Measurements from ENCODE around the gene ZC3H10. TPM values are rescaled to one million over a fixed set of nuclear protein-coding genes. Genes with fewer than 3 reads are reported as not detected.

The ZC3H10 gene
- total and polyA plus RNA-seq, 2 of the 8 experiments (the other 6 are each of a cell fraction or from before 2014, with no cell fraction given): 4.0 to 11.2 TPM

GRCh38 chr12:56102683-56103065, 15.4 kb upstream of the ZC3H10 start:
- Histone ChIP-seq H3K23me2 (ENCODE audit: low read depth, low read length) (peaks cover 8% of the 10 kb centered on the region), H3K18ac (ENCODE audit: extremely low read depth, low read length) (no peak overlapping the region), H4K20me1 (replicated peaks in 1 of 2; ENCODE audit: control insufficient read depth in 1 of 2, insufficient read depth in 2 of 2, low read length in 2 of 2) (peaks cover 4 to 5% of the 10 kb centered on the region in 2 experiments), H4K5ac (ENCODE audit: insufficient read length, low read depth, low read length) (no peak overlapping the region), H3K4me3 (ENCODE audit: extremely low read depth in 1 of 4, insufficient read depth in 2 of 4, low read depth in 3 of 4, low read length in 4 of 4) (no peak overlapping the region), H3K79me2 (ENCODE audit: control insufficient read depth in 1 of 2, insufficient read depth in 2 of 2, low read length in 2 of 2) (peaks cover 21 to 31% of the 10 kb centered on the region in 2 experiments), H4K8ac (ENCODE audit: extremely low read depth, insufficient read depth, low read length) (no peak overlapping the region), H3K56ac (replicated peaks; ENCODE audit: insufficient read length, low read depth, low read length) (no peak overlapping the region), H3K27me3 (replicated peaks in 1 of 4; ENCODE audit: control insufficient read depth in 3 of 4, extremely low read depth in 1 of 4, insufficient read depth in 3 of 4, low read length in 3 of 4) (no peaks in the 10 kb centered on the region), H3K9me3 (ENCODE audit: insufficient read depth in 2 of 2, low read depth in 1 of 2, low read length in 1 of 2) (no peaks in the 10 kb centered on the region), H2BK5ac (ENCODE audit: low read depth, low read length) (no peak overlapping the region), H2BK120ac (replicated peaks; ENCODE audit: low read depth, low read length) (no peak overlapping the region), H3K27ac (ENCODE audit: low read depth, low read length) (no peak overlapping the region), H3K9ac (replicated peaks in 1 of 4; ENCODE audit: extremely low read depth in 1 of 4, low read depth in 3 of 4, low read length in 3 of 4) (no peak overlapping the region), H3K14ac (ENCODE audit: insufficient read length) (no peak overlapping the region), H2AFZ (ENCODE audit: low read length) (no peak overlapping the region), H2BK15ac (ENCODE audit: low read length) (no peak overlapping the region), H3K4me2 (ENCODE audit: insufficient read depth in 1 of 2, low read depth in 2 of 2, low read length in 2 of 2) (no peak overlapping the region; a peak in 1 of 4 replicates), H3K4ac (replicated peaks; ENCODE audit: insufficient read length, low read depth, low read length) (no peak overlapping the region), H3K23ac (ENCODE audit: insufficient read length) (no peak overlapping the region), H3K36me3 (ENCODE audit: control insufficient read depth in 2 of 4, insufficient read depth in 4 of 4, low read length in 3 of 4) (peaks cover 22 to 56% (median 43%) of the 10 kb centered on the region in 4 experiments), H3K4me1 (replicated peaks in 1 of 4; ENCODE audit: control insufficient read depth in 3 of 4, insufficient read depth in 4 of 4, low read length in 3 of 4) (peaks cover 0 to 9% (median 3%) of the 10 kb centered on the region in 4 experiments; a peak in 5 of 7 replicates), H4K91ac (replicated peaks; ENCODE audit: insufficient read length, low read length) (no peak overlapping the region), H3K79me1 (ENCODE audit: low read depth, low read length) (0 out of 2 replicates have a peak, but pooled peaks cover 2% of the 10 kb centered on the region), H2BK20ac (ENCODE audit: low read length) (no peak overlapping the region), H2BK12ac (ENCODE audit: low read depth, low read length) (no peak overlapping the region), H2AK5ac (ENCODE audit: low read depth, low read length) (no peak overlapping the region)
- 85% methylated on average over 1 of the region's 1 CpG; no CpG with 5 or more reads in 1 of the 2 experiments for WGBS, 2 experiments (ENCODE audit: extremely low coverage in 1 of 2, insufficient coverage in 1 of 2, insufficient read length in 1 of 2, insufficient replicate concordance in 2 of 2, low coverage in 1 of 2, low lambda C conversion rate in 2 of 2, missing lambda C conversion rate in 1 of 2)
- CTCF ChIA-PET (ENCODE audit: partially characterized antibody): interaction anchor here (1.1 to 7.2 kb wide), 8 partner anchors 8 to 107 kb away, joined by 3 to 34 read pairs (median 6); partner anchors contain the start of genes ERBB3, SMARCC2 and ZC3H10
- DNase-seq (ENCODE audit: low read depth in 1 of 2, low spot score in 2 of 2): no peak
- no peak for FAIRE-seq
- POLR2A ChIA-PET (ENCODE audit: partially characterized antibody): interaction anchor here (0.6 to 11.1 kb wide), 7 partner anchors 10 to 87 kb away, joined by 4 to 267 read pairs (median 35); partner anchors contain the start of genes ERBB3, MYL6, RPL41 and SMARCC2
- TF ChIP-seq RBBP5 (IDR thresholded peaks at IDR 0.05; ENCODE audit: borderline replicate concordance, low read depth, low read length) (no peak), ZNF274 (IDR thresholded peaks at IDR 0.05; ENCODE audit: borderline replicate concordance, extremely low read depth, low read length) (no peak), SP2 (IDR thresholded peaks at IDR 0.05; ENCODE audit: low read length) (no peak), CTBP2 (IDR thresholded peaks at IDR 0.05; ENCODE audit: borderline replicate concordance, insufficient read depth, insufficient read length, low read length) (no peak), GTF2F1 (IDR thresholded peaks at IDR 0.05; ENCODE audit: borderline replicate concordance, low read depth, low read length) (no peak), SUZ12 (IDR thresholded peaks at IDR 0.05; ENCODE audit: low read length) (no peak), SAP30 (IDR thresholded peaks at IDR 0.05; ENCODE audit: insufficient read depth, insufficient replicate concordance, low read length) (no peak), KDM5A (IDR thresholded peaks at IDR 0.05; ENCODE audit: low read length) (no peak), FOSL1 (IDR thresholded peaks at IDR 0.05; ENCODE audit: insufficient read depth, low read depth, low read length) (no peak), SP4 (IDR thresholded peaks at IDR 0.05; ENCODE audit: low read length) (no peak), ATF3 (IDR thresholded peaks at IDR 0.05; ENCODE audit: insufficient read depth, low read depth, low read length) (no peak), TAF1 (IDR thresholded peaks at IDR 0.05; ENCODE audit: low read depth, low read length) (no peak), EGR1 (IDR thresholded peaks at IDR 0.05; ENCODE audit: borderline replicate concordance, low read depth, low read length) (no peak)

Measured in H1 (cell line).